CD4-positive, CD25-positive, alpha-beta regulatory T cell (primary cell): ENCODE results near the gene NKD1. TPM values are rescaled to one million over a fixed set of nuclear protein-coding genes. Genes with fewer than 3 reads are reported as not detected.
A peak's percentile ranks its signal among the peaks of the same experiment; 100 is the strongest.

Experiments used
- ATAC-seq, 2 donors: fragments of 150-1000 bp; cut with Tn5 transposase; one replicate each; pipeline ENCODE4 v1.10.0; 2021; ENCODE audit warnings: low read depth in 2 of 2, moderate number of reproducible peaks in 2 of 2, moderate library complexity in 1 of 2
- DNase-seq, 3 donors: peaks; one replicate each; pipeline versions ENCODE4 v3.0.0 to v3.0.0-alpha.2; 2012 to 2022; ENCODE audit warnings: mixed read lengths in 1 of 3
- H3K27ac ChIP-seq: one replicate; pipeline ENCODE4 v1.7.0; 2013; ENCODE audit warnings: mild to moderate bottlenecking, low read length; ENCODE audit not compliant: insufficient read depth, poor library complexity, severe bottlenecking
- H3K27me3 ChIP-seq: one replicate; pipeline ENCODE4 v1.7.0; 2013; ENCODE audit warnings: low read length; ENCODE audit not compliant: control insufficient read depth, insufficient read depth
- H3K36me3 ChIP-seq: one replicate; pipeline ENCODE4 v1.7.0; 2013; ENCODE audit warnings: mild to moderate bottlenecking, low read length, moderate library complexity; ENCODE audit not compliant: control insufficient read depth, insufficient read depth
- H3K4me1 ChIP-seq: 2 replicates; pipeline ENCODE4 v1.7.0; 2013; ENCODE audit warnings: mild to moderate bottlenecking, low read length; ENCODE audit not compliant: insufficient read depth, control insufficient read depth, poor library complexity, severe bottlenecking
- H3K4me3 ChIP-seq: one replicate; pipeline ENCODE4 v1.7.0; 2013; ENCODE audit warnings: low read depth, mild to moderate bottlenecking, low read length, moderate library complexity
- H3K9me3 ChIP-seq, 2 experiments: 1 replicate in 1 of 2; 2 replicates in 1 of 2; pipeline ENCODE4 v1.7.0; 2013; ENCODE audit warnings: low read length in 2 of 2, mild to moderate bottlenecking in 1 of 2, moderate library complexity in 1 of 2; ENCODE audit not compliant: control insufficient read depth in 2 of 2
- H3K27ac Mint-ChIP-seq, 3 donors: one replicate each; pipeline ENCODE4 v1.8.0; 2020 to 2022; ENCODE audit warnings: mild to moderate bottlenecking in 3 of 3, mixed read lengths in 3 of 3, moderate library complexity in 2 of 3
- H3K27me3 Mint-ChIP-seq: one replicate; pipeline ENCODE4 v1.8.0; 2022; ENCODE audit warnings: mild to moderate bottlenecking, mixed read lengths
- H3K36me3 Mint-ChIP-seq: one replicate; pipeline ENCODE4 v1.8.0; 2020; ENCODE audit warnings: mixed read lengths
- H3K4me1 Mint-ChIP-seq, 4 donors: one replicate each; pipeline ENCODE4 v1.8.0; 2020 to 2022; ENCODE audit warnings: mixed read lengths in 4 of 4, mild to moderate bottlenecking in 1 of 4
- H3K4me3 Mint-ChIP-seq, 4 donors: one replicate each; pipeline ENCODE4 v1.8.0; 2020 to 2022; ENCODE audit warnings: mild to moderate bottlenecking in 4 of 4, mixed read lengths in 4 of 4, moderate library complexity in 3 of 4
- H3K9me3 Mint-ChIP-seq, 7 donors: one replicate each; pipeline ENCODE4 v1.8.0; 2020 to 2022; ENCODE audit warnings: mixed read lengths in 7 of 7, mild to moderate bottlenecking in 3 of 7, moderate library complexity in 2 of 7
- polyA plus RNA-seq, 4 donors: library from polyadenylated mRNA; unstranded; fragments of 300-500 nt; fragmentation: Illumina TruSeq; gene quantifications; one replicate each; pipeline ENCODE4 v1.2.3, GENCODE V29; 2021
- total RNA-seq: library from RNA; stranded (reverse); gene quantifications from one replicate; pipeline ENCODE4 v1.2.3, GENCODE V29; 2022

Gene NKD1
- total and polyA plus RNA-seq, 5 donors from 2014 or later, result 0.10 to 2.4 (median 0.65) TPM; not detected in 1

- no peak overlapping the region for H3K27ac Mint-ChIP-seq
- DNase-seq (no peak), ATAC-seq (no peak)
- H3K27ac ChIP-seq, result no peak overlapping the region
- H3K4me3 Mint-ChIP-seq, result no peak overlapping the region
- peaks cover 3% of the 10 kb centered on the region for H3K36me3 ChIP-seq
- no peak overlapping the region for H3K4me3 ChIP-seq
- no peaks in the 10 kb centered on the region for H3K27me3 ChIP-seq
- peaks cover 0 to 9% (median 2%) of the 10 kb centered on the region in 7 donors for H3K9me3 Mint-ChIP-seq
- peaks cover 0 to 5% of the 10 kb centered on the region in 2 experiments for H3K9me3 ChIP-seq
- peaks cover 0 to 4% (median under 1%) of the 10 kb centered on the region in 4 donors for H3K4me1 Mint-ChIP-seq
- peaks cover 38% of the 10 kb centered on the region for H3K36me3 Mint-ChIP-seq
- no peaks in the 10 kb centered on the region for H3K27me3 Mint-ChIP-seq
- H3K4me1 ChIP-seq, result no peaks in the 10 kb centered on the region
These were observed 8.8 kb downstream of the NKD1 start for GRCh38 chr16:50557046-50557445.

GRCh38 chr16:50558913-50559312, 10.7 kb downstream of the NKD1 start:
- Histone ChIP-seq H3K4me1 (no peaks in the 10 kb centered on the region), H3K4me3 (no peak overlapping the region), H3K27ac (no peak overlapping the region), H3K27me3 (no peaks in the 10 kb centered on the region), H3K9me3 (peaks cover 0 to 5% of the 10 kb centered on the region in 2 experiments), H3K36me3 (peaks cover 3% of the 10 kb centered on the region)
- Mint-ChIP-seq H3K27ac (no peak overlapping the region), H3K9me3 (peaks cover 0 to 9% (median 2%) of the 10 kb centered on the region in 7 donors), H3K27me3 (no peaks in the 10 kb centered on the region), H3K36me3 (peaks cover 40% of the 10 kb centered on the region), H3K4me3 (no peak overlapping the region), H3K4me1 (peaks cover 0 to 7% (median 2%) of the 10 kb centered on the region in 4 donors)
- DNase-seq (no peak), ATAC-seq (no peak)

GRCh38 chr16:50559342-50559741, 11.1 kb downstream of the NKD1 start:
- peaks cover 0 to 9% (median 2%) of the 10 kb centered on the region in 7 donors for H3K9me3 Mint-ChIP-seq

GRCh38 chr16:50559804-50560514, 11.8 kb downstream of the NKD1 start:
- Mint-ChIP-seq H3K9me3 (peaks cover 0 to 9% (median 2%) of the 10 kb centered on the region in 7 donors), H3K27me3 (no peaks in the 10 kb centered on the region), H3K36me3 (peaks cover 37% of the 10 kb centered on the region), H3K4me1 (peaks cover 0 to 11% (median 5%) of the 10 kb centered on the region in 4 donors), H3K4me3 (no peak overlapping the region), H3K27ac (no peak overlapping the region)
- Histone ChIP-seq H3K4me3 (no peak overlapping the region), H3K27ac (no peak overlapping the region), H3K9me3 (peaks cover 0 to 5% of the 10 kb centered on the region in 2 experiments), H3K27me3 (no peaks in the 10 kb centered on the region), H3K4me1 (no peaks in the 10 kb centered on the region), H3K36me3 (peaks cover 3% of the 10 kb centered on the region)
- ATAC-seq (no peak), DNase-seq (no peak)

More at GRCh38 chr16:50559342-50559741, 11.1 kb downstream of the NKD1 start:
- DNase-seq, result no peak
- Histone ChIP-seq H3K4me3 (no peak overlapping the region), H3K36me3 (peaks cover 3% of the 10 kb centered on the region), H3K9me3 (peaks cover 0 to 5% of the 10 kb centered on the region in 2 experiments), H3K27ac (no peak overlapping the region), H3K4me1 (no peaks in the 10 kb centered on the region), H3K27me3 (no peaks in the 10 kb centered on the region)
- no peaks in the 10 kb centered on the region for H3K27me3 Mint-ChIP-seq
- no peak for ATAC-seq
- H3K36me3 Mint-ChIP-seq, result peaks cover 37% of the 10 kb centered on the region
- H3K27ac Mint-ChIP-seq, result no peak overlapping the region
- H3K4me1 Mint-ChIP-seq, result peaks cover 0 to 7% (median 4%) of the 10 kb centered on the region in 4 donors
- no peak overlapping the region for H3K4me3 Mint-ChIP-seq

GRCh38 chr16:50560903-50561863, 13.0 kb downstream of the NKD1 start:
- Mint-ChIP-seq H3K27me3 (no peaks in the 10 kb centered on the region), H3K27ac (no peak overlapping the region), H3K36me3 (peaks cover 35% of the 10 kb centered on the region), H3K9me3 (peaks cover 0 to 9% (median 2%) of the 10 kb centered on the region in 7 donors), H3K4me3 (peak overlapping the region in 1 of 4 donors; percentile 39), H3K4me1 (peaks cover 0 to 15% (median 5%) of the 10 kb centered on the region in 4 donors)
- no peak for ATAC-seq
- H3K36me3 ChIP-seq, result peaks cover 3% of the 10 kb centered on the region
- no peaks in the 10 kb centered on the region for H3K4me1 ChIP-seq
- H3K27ac ChIP-seq, result no peak overlapping the region
- peaks cover 0 to 5% of the 10 kb centered on the region in 2 experiments for H3K9me3 ChIP-seq
- no peaks in the 10 kb centered on the region for H3K27me3 ChIP-seq
- no peak for DNase-seq
- H3K4me3 ChIP-seq, result no peak overlapping the region

GRCh38 chr16:50562657-50563056, 14.5 kb downstream of the NKD1 start:
- Histone ChIP-seq H3K4me1 (no peaks in the 10 kb centered on the region), H3K9me3 (peaks cover 0 to 5% of the 10 kb centered on the region in 2 experiments), H3K27ac (no peak overlapping the region), H3K27me3 (no peaks in the 10 kb centered on the region), H3K4me3 (no peak overlapping the region), H3K36me3 (peaks cover 3% of the 10 kb centered on the region)
- H3K36me3 Mint-ChIP-seq, result peaks cover 24% of the 10 kb centered on the region
- ATAC-seq (no peak), DNase-seq (no peak)
- peaks cover 0 to 9% (median 2%) of the 10 kb centered on the region in 7 donors for H3K9me3 Mint-ChIP-seq
- no peak overlapping the region for H3K4me3 Mint-ChIP-seq
- no peak overlapping the region for H3K27ac Mint-ChIP-seq
- H3K27me3 Mint-ChIP-seq, result no peaks in the 10 kb centered on the region
- peaks cover 0 to 15% (median 5%) of the 10 kb centered on the region in 4 donors for H3K4me1 Mint-ChIP-seq

- ATAC-seq (no peak), DNase-seq (no peak)
- H3K4me1 Mint-ChIP-seq, result peaks cover 0 to 15% (median 6%) of the 10 kb centered on the region in 4 donors
- Histone ChIP-seq H3K4me1 (no peaks in the 10 kb centered on the region), H3K27ac (no peak overlapping the region), H3K9me3 (peaks cover 0 to 5% of the 10 kb centered on the region in 2 experiments), H3K4me3 (no peak overlapping the region), H3K36me3 (peaks cover 3% of the 10 kb centered on the region), H3K27me3 (no peaks in the 10 kb centered on the region)
- H3K27me3 Mint-ChIP-seq, result no peaks in the 10 kb centered on the region
- peaks cover 0 to 9% (median 2%) of the 10 kb centered on the region in 7 donors for H3K9me3 Mint-ChIP-seq
- H3K27ac Mint-ChIP-seq, result peak overlapping the region in 1 of 3 donors; percentile 55
- H3K4me3 Mint-ChIP-seq, result no peak overlapping the region
- H3K36me3 Mint-ChIP-seq, result peaks cover 20% of the 10 kb centered on the region
These were observed 15.8 kb downstream of the NKD1 start for GRCh38 chr16:50563989-50564388.
